HepG2 (cell line): ENCODE measurements around the gene QRSL1. TPM values are rescaled to one million over a fixed set of nuclear protein-coding genes. Genes with fewer than 3 reads are reported as not detected.
"Not testable (repeated sequence)": the region's sequence is repeated elsewhere in the genome, so short reads cannot be mapped to it uniquely, and the experiment has no call there.

Experiments used
- ATAC-seq: fragments of 200-7000 bp; cut with Tn5 transposase; 3 replicates; pipeline ENCODE4 v1.9.1; 2020; ENCODE audit warnings: mild to moderate bottlenecking, moderate library complexity
- BruUV-seq: library from RNA; stranded (reverse); fragments of 400-500 nt; replicated peaks from 2 replicates; lab custom pipeline; 2021; lab: Mats Ljungman, UMichigan
- CTCF ChIA-PET: fragments of 300-600 bp; formaldehyde crosslinking; extraction: SDS; loops from one replicate; lab custom pipeline; 2021; ENCODE audit warnings: low total read pairs, inconsistent platforms, low intra/inter-chr PET ratio; lab: Yijun Ruan, JAX
- POLR2A ChIA-PET: fragments of 350-600 bp; sonication (Branson Sonifier 250); formaldehyde crosslinking; loops from one replicate; lab custom pipeline; 2020; ENCODE audit warnings: antibody characterized with exemption, inconsistent platforms; lab: Yijun Ruan, JAX
- DNase-seq: peaks from one replicate; pipeline ENCODE4 v3.0.0-alpha.2; 2015; ENCODE audit warnings: low spot score
- FAIRE-seq: peaks from 3 replicates; lab custom pipeline; 2011; peaks lifted over from hg19 to GRCh38; lab: Jason Lieb, UNC
- H2AFZ ChIP-seq: one replicate; pipeline ENCODE4 v1.6.1; 2011; ENCODE audit warnings: low read length, inconsistent platforms
- H3K27ac ChIP-seq: fragments of 300-600 bp; 3 replicates; pipeline ENCODE4 v1.8.0; 2011; ENCODE audit warnings: mixed run types, mild to moderate bottlenecking, mixed read lengths, low read length, inconsistent platforms; ENCODE audit not compliant: insufficient read depth; ENCODE audit errors: extremely low read length
- H3K27me3 ChIP-seq, 2 experiments: fragments of 200-600 bp in 1 of 2; 2 replicates in 1 of 2; 3 replicates in 1 of 2; pipeline versions ENCODE4 v1.6.0 to v1.8.0; 2011; ENCODE audit warnings: low read length in 2 of 2, mild to moderate bottlenecking in 2 of 2, moderate library complexity in 2 of 2, inconsistent platforms in 1 of 2; ENCODE audit not compliant: insufficient read depth in 2 of 2, control insufficient read depth in 1 of 2
- H3K36me3 ChIP-seq, 2 experiments: fragments of 200-600 bp in 1 of 2; replicated peaks in 1 of 2; 2 replicates in 1 of 2; 3 replicates in 1 of 2; pipeline versions ENCODE4 v1.5.1 to v1.8.0; 2011; ENCODE audit warnings: low read length in 2 of 2, inconsistent platforms in 1 of 2; ENCODE audit not compliant: insufficient read depth in 2 of 2, control insufficient read depth in 1 of 2
- H3K4me1 ChIP-seq: 2 replicates; pipeline ENCODE4 v1.5.1; 2012; ENCODE audit warnings: low read length, inconsistent platforms; ENCODE audit not compliant: insufficient read depth
- H3K4me2 ChIP-seq: 2 replicates; pipeline ENCODE4 v1.6.0; 2011; ENCODE audit warnings: low read depth, low read length, inconsistent platforms
- H3K4me3 ChIP-seq, 3 experiments: fragments of 200-600 bp in 1 of 3; sonication (generic), shearing (Covaris generic) in 1 of 3; replicated peaks in 1 of 3; 2 replicates each; pipeline ENCODE4 v1.5.1; 2011 to 2016; ENCODE audit warnings: low read length in 3 of 3, inconsistent platforms in 2 of 3, low read depth in 2 of 3, mild to moderate bottlenecking in 2 of 3, control low read depth in 1 of 3, mixed read lengths in 1 of 3; ENCODE audit not compliant: insufficient read depth in 1 of 3
- H3K79me2 ChIP-seq: one replicate; pipeline ENCODE4 v1.6.1; 2011; ENCODE audit warnings: low read length, inconsistent platforms; ENCODE audit not compliant: insufficient read depth
- H3K9ac ChIP-seq: 2 replicates; pipeline ENCODE4 v1.6.0; 2011; ENCODE audit warnings: mild to moderate bottlenecking, low read depth, low read length, inconsistent platforms; ENCODE audit not compliant: insufficient read depth
- H3K9me3 ChIP-seq: 2 replicates; pipeline ENCODE4 v1.5.1; 2012; ENCODE audit warnings: mild to moderate bottlenecking, low read length
- H4K20me1 ChIP-seq: 2 replicates; pipeline ENCODE4 v1.6.0; 2011; ENCODE audit warnings: inconsistent platforms, mild to moderate bottlenecking, low read length, moderate library complexity; ENCODE audit not compliant: insufficient read depth
- PHB2 ChIP-seq: fragments of 450-650 bp; IDR thresholded peaks from 2 replicates; pipeline ENCODE4 v1.6.1; 2018; ENCODE audit not compliant: partially characterized antibody
- TMF1 ChIP-seq: sonication (generic); formaldehyde crosslinking; IDR thresholded peaks from 2 replicates; pipeline ENCODE4 v1.8.1; 2022; ENCODE audit warnings: low read depth, missing genetic modification reagents
- XBP1 ChIP-seq: sonication (generic); formaldehyde crosslinking; IDR thresholded peaks from 2 replicates; pipeline ENCODE4 v1.5.0; 2020; ENCODE audit warnings: missing genetic modification reagents
- WGBS: methylation state at CpG from one replicate; pipeline ENCODE4 v1.1.6; 2017; ENCODE audit warnings: low lambda C conversion rate; 5-methylcytosine and 5-hydroxymethylcytosine counted together
- in situ Hi-C: cut with HindIII; loops from 2 replicates; pipeline ENCODE4 v1.10.0; 2017; ENCODE audit warnings: low pct_unique_long_range_greater_than_20kb; ENCODE audit not compliant: extremely low pct_ligation_motif_present
- intact Hi-C: fragments of 100-400 bp; cut with micrococcal nuclease; formaldehyde crosslinking; loops from one replicate; pipeline ENCODE4 v1.10.0; 2022; ENCODE audit not compliant: unreplicated experiment
- polyA plus RNA-seq, 8 experiments: library from polyadenylated mRNA; depleted of rRNA in 3 of 8; stranded (reverse) in 7 of 8; unstranded in 1 of 8; fragments of >200 nt; fragmentation: Illumina TruSeq in 4 of 8; extraction: Trizol in 4 of 8; gene quantifications; 2 replicates each; pipeline versions ENCODE4 v1.2.1 to v1.2.3, GENCODE V29; 2011 to 2016; ENCODE audit warnings: low read depth in 4 of 8, missing spikeins in 1 of 8, mixed read lengths in 1 of 8; ENCODE audit not compliant: insufficient read depth in 1 of 8
- total RNA-seq, 5 experiments: library from RNA; depleted of rRNA; stranded (reverse); fragments of >200 nt; fragmentation: Illumina TruSeq; extraction: Trizol; gene quantifications; 2 replicates each; pipeline ENCODE4 v1.2.3, GENCODE V29; 2016; ENCODE audit warnings: low read depth in 1 of 5
- TF ChIP-seq, protein P1 (sequence below), 2 experiments: fragments of 450-650 bp in 1 of 2; sonication (generic) in 1 of 2; formaldehyde crosslinking; IDR thresholded peaks; 2 replicates each; pipeline versions ENCODE4 v1.5.0 to v1.8.0; 2020 to 2022; ENCODE audit warnings: mild to moderate bottlenecking in 1 of 2, missing genetic modification reagents in 1 of 2

The QRSL1 gene
- total and polyA plus RNA-seq, 2 of the 13 experiments (the other 11 are each of a cell fraction or from before 2014, with no cell fraction given), result 8.2 to 22.3 TPM

DNA sequence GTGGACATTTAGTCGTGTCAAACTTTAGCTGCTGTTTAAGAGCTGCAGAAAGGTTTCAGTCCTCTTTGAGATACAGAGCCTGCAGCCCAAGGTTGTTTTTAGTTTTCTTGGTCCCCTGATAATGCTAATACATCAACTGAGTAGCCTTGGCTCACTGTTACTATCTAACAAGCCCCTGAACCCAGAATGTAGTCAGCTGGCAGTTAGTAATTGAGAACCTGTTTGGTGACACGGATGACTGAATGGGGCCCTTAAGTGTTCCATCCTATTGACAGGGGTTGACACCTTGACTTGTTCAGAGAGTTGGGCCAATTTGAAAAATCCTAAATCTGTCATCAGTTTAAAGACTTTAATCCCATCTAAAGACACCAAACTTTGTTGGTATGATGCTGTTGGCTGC lies 2.9 kb upstream of the QRSL1 start:
- peaks cover 0 to 2% of the 10 kb centered on the region in 2 experiments; a peak in 1 of 5 replicates for H3K27me3 ChIP-seq
- WGBS, result 61% methylated on average over 2 of the region's 2 CpGs
- no peaks in the 10 kb centered on the region for H4K20me1 ChIP-seq
- no peaks in the 10 kb centered on the region for H3K36me3 ChIP-seq
- ATAC-seq, result no peak
- peaks cover 11% of the 10 kb centered on the region for H3K9me3 ChIP-seq
- H2AFZ ChIP-seq, result no peak overlapping the region
- no peak for DNase-seq
- no peak overlapping the region for H3K27ac ChIP-seq
- ChIA-PET POLR2A (no interaction called here), CTCF (no interaction called here)
- TF ChIP-seq PHB2 (no peak), TMF1 (no peak), XBP1 (no peak)
- TF ChIP-seq, protein P1, sequence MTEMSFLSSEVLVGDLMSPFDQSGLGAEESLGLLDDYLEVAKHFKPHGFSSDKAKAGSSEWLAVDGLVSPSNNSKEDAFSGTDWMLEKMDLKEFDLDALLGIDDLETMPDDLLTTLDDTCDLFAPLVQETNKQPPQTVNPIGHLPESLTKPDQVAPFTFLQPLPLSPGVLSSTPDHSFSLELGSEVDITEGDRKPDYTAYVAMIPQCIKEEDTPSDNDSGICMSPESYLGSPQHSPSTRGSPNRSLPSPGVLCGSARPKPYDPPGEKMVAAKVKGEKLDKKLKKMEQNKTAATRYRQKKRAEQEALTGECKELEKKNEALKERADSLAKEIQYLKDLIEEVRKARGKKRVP (CRISPR knock-in tag; IDR thresholded peaks at IDR 0.05), result no peak
- H3K79me2 ChIP-seq, result peaks cover 23% of the 10 kb centered on the region
- peaks cover 53% of the 10 kb centered on the region for H3K4me1 ChIP-seq
- FAIRE-seq, result no peak
- intact Hi-C loops, result loop anchor here (5.0 to 10.0 kb wide), 2 partner anchors 288 to 351 kb away; no protein-coding TSS in a partner anchor
- H3K4me2 ChIP-seq, result no peak overlapping the region
- no peak overlapping the region for H3K9ac ChIP-seq
- BruUV-seq, result no TSS peak
- H3K4me3 ChIP-seq, result no peak overlapping the region
- in situ Hi-C loops, result no loop called here

DNA sequence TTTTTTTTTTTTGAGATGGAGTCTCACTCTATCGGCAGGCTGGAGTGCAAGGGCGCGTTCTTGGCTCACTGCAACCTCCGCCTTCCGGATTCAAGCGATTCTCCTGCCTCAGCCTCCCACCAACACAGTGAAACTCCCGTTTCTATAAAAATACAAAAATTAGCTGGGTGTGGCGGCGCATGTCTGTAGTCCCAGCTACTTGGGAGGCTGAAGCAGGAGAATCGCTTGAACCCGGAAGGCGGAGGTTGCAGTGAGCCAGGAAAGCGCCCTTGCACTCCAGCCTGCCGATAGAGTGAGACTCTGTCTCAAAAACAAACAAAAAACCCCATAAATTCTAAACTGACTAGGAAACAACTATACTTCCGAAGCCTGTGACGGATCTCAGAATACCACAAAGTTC lies 1.6 kb upstream of the QRSL1 start:
- H3K4me2 ChIP-seq, in situ Hi-C loops, H3K4me3 ChIP-seq: not testable (repeated sequence)

More for the DNA sequence above, 1.6 kb upstream of the QRSL1 start:
- H2AFZ ChIP-seq, H3K36me3 ChIP-seq, CTCF ChIA-PET, H3K9me3 ChIP-seq, POLR2A ChIA-PET, H4K20me1 ChIP-seq, H3K27me3 ChIP-seq, ATAC-seq, DNase-seq, BruUV-seq, H3K9ac ChIP-seq, FAIRE-seq, H3K27ac ChIP-seq: not testable (repeated sequence)
- Histone ChIP-seq H3K4me1 (peaks cover 46% of the 10 kb centered on the region), H3K79me2 (peaks cover 36% of the 10 kb centered on the region)
- WGBS, result 97% methylated on average over 16 of the region's 16 CpGs
- intact Hi-C loops, result loop anchor here (5.0 to 10.0 kb wide), 2 partner anchors 287 to 350 kb away; no protein-coding TSS in a partner anchor
